ENCODE results near the gene STPG1. TPM values are rescaled to one million over a fixed set of nuclear protein-coding genes. Genes with fewer than 3 reads are reported as not detected.

The STPG1 gene
- polyA plus RNA-seq, 1 donor from 2014 or later: 0.89 TPM

GRCh38 chr1:24362982-24363614 is 50.5 kb downstream of the STPG1 start:
- no peaks in the 10 kb centered on the region for H3K27me3 ChIP-seq (ENCODE audit: insufficient read depth, low read depth, low read length)
- no peak overlapping the region for H3K27ac ChIP-seq (ENCODE audit: low read length)
- no peak overlapping the region for H3K4me3 ChIP-seq (ENCODE audit: low read length)
- H3K9me3 ChIP-seq (ENCODE audit: low read length): no peaks in the 10 kb centered on the region
- H3K9ac ChIP-seq (ENCODE audit: low read length): no peak overlapping the region
- H4K20me1 ChIP-seq (ENCODE audit: insufficient read depth): no peaks in the 10 kb centered on the region
- H3F3A ChIP-seq (ENCODE audit: insufficient read depth, low read length, poor library complexity, severe bottlenecking): no peaks in the 10 kb centered on the region
- TF ChIP-seq CTCF (IDR thresholded peaks at IDR 0.05; ENCODE audit: poor library complexity, severe bottlenecking): no peak
- no peak for TF ChIP-seq REST (IDR thresholded peaks at IDR 0.05; ENCODE audit: borderline replicate concordance)
- TF ChIP-seq SMC3 (conservative IDR thresholded peaks at IDR 0.05; ENCODE audit: poor library complexity): no peak
- TF ChIP-seq MXI1 (conservative IDR thresholded peaks at IDR 0.05; ENCODE audit: poor library complexity, severe bottlenecking): no peak
- no peak for TF ChIP-seq EP300 (conservative IDR thresholded peaks at IDR 0.05; ENCODE audit: poor library complexity, severe bottlenecking)
- TF ChIP-seq EZH2 (IDR thresholded peaks at IDR 0.05; ENCODE audit: borderline replicate concordance, insufficient read depth, low read length, poor library complexity, severe bottlenecking): no peak
- no peak for TF ChIP-seq RAD21 (conservative IDR thresholded peaks at IDR 0.05)
- TF ChIP-seq POLR2AphosphoS5 (IDR thresholded peaks at IDR 0.05): no peak
- TF ChIP-seq TAF1 (IDR thresholded peaks at IDR 0.05; ENCODE audit: low read depth): no peak
- H3K36me3 ChIP-seq (ENCODE audit: insufficient read depth, low read length): no peaks in the 10 kb centered on the region
- no peaks in the 10 kb centered on the region for H3K9me2 ChIP-seq (ENCODE audit: insufficient read depth, low read length)
- no peak overlapping the region for H3K4me2 ChIP-seq (ENCODE audit: low read length)
- H2AFZ ChIP-seq (ENCODE audit: low read depth, low read length): no peak overlapping the region
- H3K79me2 ChIP-seq (replicated peaks; ENCODE audit: insufficient read depth, low read length): no peaks in the 10 kb centered on the region

DNA sequence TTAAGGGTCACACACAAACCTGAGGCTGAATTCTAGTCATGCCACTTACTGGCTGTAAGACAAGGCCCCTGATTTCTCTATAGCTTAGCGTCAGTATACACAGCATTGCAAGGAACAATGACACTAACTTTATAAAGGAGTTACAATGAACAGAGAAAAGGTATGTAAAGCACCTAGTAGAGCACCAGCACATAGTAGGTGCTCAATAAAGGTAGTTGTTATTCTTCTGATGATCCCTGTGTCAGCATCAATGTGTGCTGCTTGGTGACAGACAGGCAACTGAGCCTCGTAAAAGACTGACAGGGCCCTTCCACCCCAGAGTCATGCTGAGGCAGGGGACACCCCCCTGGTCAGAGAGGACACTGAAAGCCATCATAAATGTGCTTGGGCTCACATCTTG is 51.2 kb downstream of the STPG1 start:
- no peaks in the 10 kb centered on the region for H3K9me3 ChIP-seq (ENCODE audit: low read length)
- no peaks in the 10 kb centered on the region for H3K27me3 ChIP-seq (ENCODE audit: insufficient read depth, low read depth, low read length)
- H3F3A ChIP-seq (ENCODE audit: insufficient read depth, low read length, poor library complexity, severe bottlenecking): no peaks in the 10 kb centered on the region
- H3K27ac ChIP-seq (ENCODE audit: low read length): no peak overlapping the region
- no peak overlapping the region for H3K4me2 ChIP-seq (ENCODE audit: low read length)
- no peaks in the 10 kb centered on the region for H3K36me3 ChIP-seq (ENCODE audit: insufficient read depth, low read length)
- H3K79me2 ChIP-seq (replicated peaks; ENCODE audit: insufficient read depth, low read length): no peaks in the 10 kb centered on the region
- H4K20me1 ChIP-seq (ENCODE audit: insufficient read depth): no peaks in the 10 kb centered on the region
- no peak overlapping the region for H3K9ac ChIP-seq (ENCODE audit: low read length)
- no peak overlapping the region for H2AFZ ChIP-seq (ENCODE audit: low read depth, low read length)
- H3K9me2 ChIP-seq (ENCODE audit: insufficient read depth, low read length): no peaks in the 10 kb centered on the region
- no peak overlapping the region for H3K4me3 ChIP-seq (ENCODE audit: low read length)
- TF ChIP-seq REST (IDR thresholded peaks at IDR 0.05; ENCODE audit: borderline replicate concordance): no peak
- no peak for TF ChIP-seq EP300 (conservative IDR thresholded peaks at IDR 0.05; ENCODE audit: poor library complexity, severe bottlenecking)
- TF ChIP-seq RAD21 (conservative IDR thresholded peaks at IDR 0.05): no peak
- TF ChIP-seq MXI1 (conservative IDR thresholded peaks at IDR 0.05; ENCODE audit: poor library complexity, severe bottlenecking): no peak
- no peak for TF ChIP-seq TAF1 (IDR thresholded peaks at IDR 0.05; ENCODE audit: low read depth)
- TF ChIP-seq EZH2 (IDR thresholded peaks at IDR 0.05; ENCODE audit: borderline replicate concordance, insufficient read depth, low read length, poor library complexity, severe bottlenecking): no peak

Data from neural cell (in vitro differentiated cells).